NCI-H2171 (cell line): ENCODE results near the gene PHC2.

Experiments
- DNase-seq: peaks from one replicate; lab custom pipeline; 2025; lab: John Stamatoyannopoulos, UW

The PHC2 gene

DNA sequence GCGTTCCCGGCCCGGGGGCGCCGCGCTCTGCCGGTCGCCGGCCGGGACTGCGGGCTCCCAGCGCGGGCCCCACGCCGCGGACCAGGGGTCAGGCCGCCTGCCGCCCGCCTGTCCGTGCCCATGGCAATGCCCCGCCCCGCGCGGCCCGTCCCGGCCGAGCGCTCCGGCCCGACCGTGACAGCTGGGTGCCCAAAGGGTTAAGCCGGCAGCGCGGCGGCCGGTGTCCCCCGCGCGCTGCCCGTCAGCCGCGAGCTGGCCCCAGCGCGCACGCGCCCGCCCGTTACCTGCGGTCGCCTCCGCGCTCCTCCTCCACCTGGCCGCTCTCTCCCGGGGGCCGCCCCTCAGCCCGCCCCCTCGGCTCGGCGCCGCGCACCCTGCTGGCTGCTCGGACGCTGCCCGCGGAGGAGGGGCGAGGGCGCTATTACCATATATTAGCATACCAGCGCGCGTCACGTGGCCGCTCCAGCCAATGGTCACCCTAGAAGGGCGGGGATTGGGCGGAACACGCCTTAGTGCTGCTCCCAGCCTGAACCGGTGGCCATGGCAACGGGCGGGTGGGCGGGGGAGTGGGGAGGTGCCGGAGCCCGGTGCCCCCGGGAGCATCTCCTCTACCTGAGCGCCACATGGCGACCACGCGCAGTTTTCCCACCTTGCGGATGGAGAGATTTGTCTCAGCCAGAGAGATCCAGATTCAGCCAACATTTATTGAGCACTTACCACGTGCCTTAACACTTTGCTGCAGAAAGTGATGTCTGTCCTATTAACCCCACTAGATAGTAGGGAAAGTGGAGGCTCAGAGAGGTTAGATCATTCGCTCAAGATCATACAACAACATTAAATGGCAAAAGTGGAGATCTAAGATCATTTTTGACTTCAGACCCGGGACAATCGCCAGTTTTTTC, at the start of gene PHC2:
Gene PHC2, minus strand, starts transcription at position 404 of the 902 bp plus-strand sequence. CDS start 55,556 bp downstream, outside the sequence.
- peak; percentile 98 for DNase-seq

DNA sequence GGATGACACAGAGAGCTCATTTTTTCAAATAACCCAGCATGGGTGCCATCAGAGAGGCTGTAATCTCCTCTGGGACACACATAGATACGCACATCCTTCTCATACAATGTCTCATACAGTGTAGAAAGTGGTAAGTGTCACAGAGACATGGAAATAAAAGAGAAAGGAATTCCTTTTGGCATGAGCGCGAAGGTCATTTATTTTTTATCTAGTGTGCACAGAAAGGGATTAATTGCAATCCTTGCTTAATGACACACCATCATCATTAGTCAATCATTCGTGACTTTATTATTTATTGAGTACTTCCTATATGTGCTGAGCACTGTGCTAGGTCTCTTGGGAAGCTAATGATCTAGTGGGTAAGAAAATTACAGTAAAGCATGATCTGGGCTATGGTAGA, 46.6 kb upstream of the PHC2 start:
- DNase-seq, result no peak

DNA sequence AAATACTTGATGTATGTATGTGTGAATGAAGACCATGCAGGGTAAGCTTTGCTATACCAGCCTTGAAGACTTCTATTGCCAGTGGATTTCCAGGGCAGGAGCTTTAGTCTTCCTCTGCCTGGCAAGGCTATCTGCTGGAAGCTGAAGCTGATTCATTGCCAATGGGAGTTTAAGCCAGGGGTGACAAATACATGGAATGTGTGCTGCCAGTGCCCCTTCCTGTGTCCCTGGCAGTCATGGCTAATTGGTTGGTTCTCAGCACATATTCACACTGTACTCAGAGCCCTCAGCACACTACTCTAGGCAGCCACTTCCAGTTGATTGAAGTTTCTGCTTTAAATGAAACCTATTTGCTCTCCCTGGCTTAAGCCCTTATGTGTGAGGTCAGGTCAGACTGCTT, 43.0 kb upstream of the PHC2 start:
- no peak for DNase-seq

DNA sequence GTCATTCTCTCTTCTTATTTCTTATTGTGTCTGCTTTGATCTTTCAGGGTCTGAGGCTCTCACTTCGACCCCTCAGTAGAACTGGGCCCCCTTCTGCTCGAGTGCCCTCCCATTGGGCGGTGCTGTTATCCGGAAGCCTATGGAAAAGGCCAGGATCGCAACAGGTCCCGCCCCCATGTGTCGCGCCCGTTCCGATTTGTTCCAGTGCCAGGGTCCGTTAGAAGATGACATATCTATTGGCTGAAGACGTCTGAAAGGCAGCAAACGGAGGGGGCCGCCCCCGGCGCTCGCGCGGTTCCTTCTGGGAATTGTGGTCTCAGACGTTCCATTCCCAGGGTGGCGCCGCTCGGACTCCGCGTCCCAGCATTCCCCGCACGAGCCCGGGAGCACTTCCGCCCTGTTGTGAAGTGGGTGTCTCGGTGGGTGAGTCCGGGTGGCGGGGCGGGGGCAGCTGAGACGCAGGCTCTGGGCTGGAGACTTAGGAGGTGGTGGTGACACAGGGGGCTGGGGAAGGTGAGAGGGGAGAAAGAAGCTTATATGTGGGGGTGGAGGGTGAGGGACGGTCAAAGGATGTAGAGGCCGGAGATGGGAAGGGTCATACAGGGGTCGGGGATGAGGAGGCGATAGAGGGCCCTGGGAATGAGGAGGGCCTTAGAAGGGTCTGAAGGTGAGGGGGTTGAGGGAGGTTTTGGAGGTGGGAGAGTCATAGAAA, 41.5 kb upstream of the PHC2 start, which contains the start of gene ZSCAN20:
Gene ZSCAN20, plus strand, starts transcription at position 377 of the 712 bp plus-strand sequence. CDS start 6,644 bp downstream, outside the sequence.
- DNase-seq, result peak; percentile 96

- no peak for DNase-seq
These were observed 40.5 kb upstream of the PHC2 start for GRCh38 chr1:33471416-33471815.

GRCh38 chr1:33470495-33471012, 39.7 kb upstream of the PHC2 start:
- peak; percentile 74 for DNase-seq

- no peak for DNase-seq
These were observed 38.8 kb upstream of the PHC2 start for GRCh38 chr1:33469691-33470090.

DNA sequence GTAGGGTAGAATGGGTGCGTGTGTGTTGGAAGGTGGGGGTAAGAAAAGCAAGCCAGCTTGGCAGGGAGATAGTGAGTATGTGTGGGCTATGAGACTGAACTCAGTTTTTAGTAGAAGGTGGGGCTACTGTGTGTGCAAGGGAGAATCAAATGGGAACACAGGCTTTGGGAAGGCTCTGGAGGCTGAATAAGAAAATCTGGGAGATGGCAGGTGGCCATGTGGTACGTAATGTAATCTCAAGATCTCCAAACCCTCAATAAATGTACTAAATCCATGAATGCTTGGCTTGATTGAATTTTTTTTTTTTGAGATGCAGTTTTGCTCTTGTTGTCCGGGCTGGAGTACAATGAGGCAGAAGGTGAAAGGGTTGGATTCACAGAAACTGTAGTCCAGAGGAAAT, 38.1 kb upstream of the PHC2 start:
- DNase-seq, result no peak

- no peak for DNase-seq
These were observed 37.6 kb upstream of the PHC2 start for GRCh38 chr1:33468531-33468930.

DNA sequence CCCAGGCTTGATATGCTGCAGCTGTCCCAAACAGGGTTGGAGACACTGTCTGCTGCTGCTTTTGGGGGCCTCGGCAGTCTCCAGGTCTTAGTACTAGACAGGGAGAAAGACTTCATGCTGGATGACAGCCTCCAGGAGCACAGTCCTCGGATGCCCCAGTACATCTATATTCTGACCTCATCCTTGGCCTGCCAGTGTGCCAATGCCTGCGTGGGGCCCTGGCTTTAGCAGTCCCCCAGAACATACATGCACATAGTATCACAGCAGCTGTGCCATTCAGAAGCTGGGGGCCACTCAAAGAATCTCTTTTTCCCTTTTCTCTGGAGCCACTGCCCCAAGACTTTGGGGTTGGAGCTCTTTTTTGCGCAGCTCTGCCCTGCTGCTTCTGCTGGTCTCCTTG, 37.1 kb upstream of the PHC2 start:
- DNase-seq, result no peak

- DNase-seq, result no peak
These were observed 35.3 kb upstream of the PHC2 start for GRCh38 chr1:33466159-33466558.

DNA sequence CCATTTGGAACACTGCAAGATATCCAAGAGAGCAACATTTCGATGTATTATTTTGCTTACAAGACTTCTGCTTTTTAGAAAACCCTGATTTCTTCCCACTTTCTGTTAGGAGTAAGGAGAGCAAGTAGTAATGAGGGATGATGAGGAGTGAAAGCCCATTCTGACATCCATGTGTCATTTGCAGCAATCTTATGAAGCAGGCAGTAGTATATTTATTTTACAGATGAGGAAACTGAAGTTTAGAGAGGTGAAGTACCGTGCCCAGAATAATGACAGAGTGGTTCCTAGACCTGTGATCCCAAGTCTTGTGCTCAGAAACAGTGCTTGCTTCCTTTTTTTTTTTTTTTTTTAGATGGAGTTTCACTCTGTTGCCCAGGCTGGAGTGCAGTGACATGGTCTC, 34.4 kb upstream of the PHC2 start:
- DNase-seq, result no peak

- DNase-seq, result no peak
These were observed 33.7 kb upstream of the PHC2 start for GRCh38 chr1:33464552-33464951.

- no peak for DNase-seq
These were observed 31.7 kb upstream of the PHC2 start for GRCh38 chr1:33462405-33463164.

DNA sequence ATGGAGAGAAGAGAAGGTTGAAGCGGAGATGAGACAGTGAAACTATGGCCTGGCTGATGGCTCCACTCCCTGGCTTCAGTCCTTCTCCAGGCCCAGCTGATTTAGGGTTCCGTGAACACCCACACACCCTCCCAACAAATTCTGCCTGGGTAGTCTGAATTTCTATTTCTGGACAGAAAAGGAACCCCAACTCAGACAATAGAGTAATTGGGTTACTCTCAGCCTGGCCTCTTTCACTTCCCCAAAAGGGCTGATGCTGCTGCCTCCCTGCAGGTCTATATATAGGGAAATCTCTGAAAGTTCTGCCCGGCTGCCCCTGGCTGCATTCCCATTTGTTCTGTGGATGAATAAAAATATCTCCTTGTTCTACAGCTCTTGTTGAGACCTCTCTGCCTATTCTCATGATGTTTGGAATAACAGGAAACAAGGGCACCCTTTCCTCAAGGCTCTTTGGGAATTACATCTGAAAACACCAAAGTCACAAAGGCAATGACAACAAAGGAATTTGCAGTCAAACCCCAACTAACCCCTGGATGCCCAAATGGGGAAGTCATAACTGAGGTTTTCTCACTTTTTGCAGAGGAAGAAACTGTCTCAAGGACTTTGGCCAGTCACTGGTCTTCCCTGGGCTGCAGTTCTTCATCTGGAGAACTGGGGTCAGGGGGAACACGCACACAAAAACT, 30.2 kb upstream of the PHC2 start:
- DNase-seq, result no peak

DNA sequence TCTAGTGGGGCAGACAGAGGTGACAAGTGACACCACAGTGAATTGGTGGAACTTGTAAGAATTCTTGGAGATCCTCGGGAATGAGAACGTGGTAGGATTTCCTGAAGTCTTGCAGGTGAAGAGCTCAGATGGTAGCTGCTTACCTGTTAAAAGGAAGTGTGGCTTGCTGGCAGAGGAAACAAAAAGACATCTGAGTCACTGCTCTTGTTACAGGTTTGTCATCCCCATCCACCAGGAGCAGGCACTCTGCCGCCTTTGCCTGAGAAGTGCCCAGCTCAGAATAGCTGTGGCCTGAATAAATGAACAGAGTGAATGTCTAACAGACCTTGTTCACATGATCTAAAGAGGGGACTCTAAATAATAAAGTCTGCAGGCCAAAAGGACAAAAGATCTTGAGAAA, 29.2 kb upstream of the PHC2 start:
- no peak for DNase-seq

DNA sequence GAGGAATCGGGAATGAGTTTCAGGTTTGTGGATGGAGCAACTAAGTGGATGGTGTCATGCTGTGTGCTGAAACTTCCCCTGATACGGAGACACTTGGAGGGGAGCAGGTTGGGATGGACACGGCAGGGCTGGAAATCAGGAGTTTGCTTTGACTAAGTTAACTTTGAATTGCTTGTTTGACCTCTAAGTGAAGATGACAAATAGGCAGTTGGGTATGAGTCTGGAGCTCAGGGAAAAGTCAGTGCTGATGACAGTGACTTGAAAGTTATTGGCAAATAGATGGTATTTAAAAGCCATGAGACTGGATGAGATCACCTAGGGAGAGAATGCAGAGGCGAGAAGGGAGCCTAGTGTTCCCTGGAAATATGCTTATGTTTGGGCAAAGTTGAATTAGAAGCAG, 28.8 kb upstream of the PHC2 start:
- DNase-seq, result no peak

GRCh38 chr1:33456502-33456886, 25.6 kb upstream of the PHC2 start:
- no peak for DNase-seq

DNA sequence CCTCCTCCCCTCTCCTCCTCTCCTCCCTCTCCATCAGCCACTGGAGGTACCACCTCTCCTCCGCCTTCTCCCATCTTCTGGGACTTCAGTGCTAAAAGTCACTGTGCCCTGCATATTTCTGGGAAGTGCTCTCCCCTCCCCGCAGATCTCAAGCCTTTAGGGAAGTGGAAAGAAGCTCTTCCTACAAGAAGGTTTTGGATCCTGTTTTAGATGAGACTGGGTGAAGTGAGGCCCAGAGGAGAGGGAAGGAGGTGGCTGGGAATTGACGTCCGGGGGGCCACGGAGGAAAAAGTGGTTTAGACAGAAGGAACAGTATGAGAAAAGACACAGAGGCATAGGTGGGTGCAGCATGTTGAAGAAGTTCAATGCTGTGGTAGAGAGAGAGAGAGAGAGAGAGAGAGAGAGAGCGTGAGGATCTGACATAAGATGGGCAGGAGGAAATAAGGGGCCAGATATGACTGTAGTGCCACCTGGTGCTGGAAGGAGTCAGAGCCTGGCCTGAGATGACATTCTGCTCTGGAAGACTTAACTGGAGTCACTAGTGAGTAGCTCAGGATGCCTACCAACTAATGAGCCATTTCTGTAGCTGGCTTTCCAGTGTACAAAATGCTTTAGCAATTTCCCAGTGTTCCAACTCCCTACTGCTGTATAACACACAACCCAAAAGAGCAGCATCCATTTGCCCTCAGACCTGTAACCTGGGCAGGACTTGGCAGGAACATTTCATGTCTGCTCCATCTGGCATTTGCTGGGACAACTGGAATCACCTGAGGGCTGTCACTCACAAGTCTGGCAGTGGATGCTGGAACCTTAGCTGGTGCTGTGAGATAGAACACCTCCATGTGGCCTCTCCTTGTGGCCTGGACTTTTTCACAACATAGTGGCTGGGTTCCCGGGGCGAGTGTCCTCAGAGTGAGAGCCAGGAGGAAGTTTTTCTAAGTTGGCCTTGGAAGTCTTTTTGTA, 24.9 kb upstream of the PHC2 start:
- DNase-seq, result peak; percentile 54

GRCh38 chr1:33454646-33455282, 23.9 kb upstream of the PHC2 start:
- DNase-seq, result peak; percentile 35
